AG04450 (cell line): ENCODE data around the gene PSME3. TPM values are rescaled to one million over a fixed set of nuclear protein-coding genes. Genes with fewer than 3 reads are reported as not detected.

ENCODE experiments used
- CTCF ChIA-PET: fragments of 300-600, 350-600 bp; formaldehyde crosslinking; extraction: SDS; loops from one replicate; lab custom pipeline; 2022; ENCODE audit warnings: antibody characterized with exemption, inconsistent platforms; lab: Charles Lee
- POLR2A ChIA-PET: fragments of 350-600 bp; formaldehyde crosslinking; extraction: SDS; loops from one replicate; lab custom pipeline; 2021; ENCODE audit warnings: antibody characterized with exemption, inconsistent platforms; lab: Yijun Ruan, JAX
- DNase-seq: peaks from one replicate; pipeline ENCODE4 v3.0.0-alpha.2; 2011; ENCODE audit warnings: low read depth, low spot score
- H3K27ac ChIP-seq: one replicate; pipeline ENCODE4 v1.5.1; 2012; ENCODE audit warnings: low read depth, low read length, control low read depth
- H3K27me3 ChIP-seq: one replicate; pipeline ENCODE4 v1.6.0; 2012; ENCODE audit warnings: low read length; ENCODE audit not compliant: control insufficient read depth, insufficient read depth
- H3K4me3 ChIP-seq: 2 replicates; pipeline ENCODE4 v1.5.1; 2011; ENCODE audit warnings: mild to moderate bottlenecking, low read depth, low read length, control low read depth
- H3K9me3 ChIP-seq: 2 replicates; pipeline ENCODE4 v1.5.1; 2012; ENCODE audit warnings: low read length; ENCODE audit not compliant: control insufficient read depth, insufficient read depth
- CTCF ChIP-seq: IDR thresholded peaks from 2 replicates; pipeline ENCODE4 v1.5.1; 2011; ENCODE audit warnings: low read depth, low read length, control low read depth, inconsistent platforms
- polyA plus RNA-seq: library from polyadenylated mRNA; depleted of rRNA; stranded (reverse); fragments of >200 nt; gene quantifications from 2 replicates; pipeline ENCODE4 v1.2.3, GENCODE V29; 2011

PSME3 gene
- polyA plus RNA-seq, 1 experiment = 129 TPM

GRCh38 chr17:42803074-42803883 lies 29.9 kb upstream of the PSME3 start:
- DNase-seq = peak; percentile 16
- POLR2A ChIA-PET = interaction anchor here (0.6 to 2.3 kb wide), 3 partner anchors 21 to 102 kb away, joined by 6 to 12 read pairs (median 10); partner anchors contain the start of genes BECN1 and WNK4

GRCh38 chr17:42804918-42805367 lies 28.3 kb upstream of the PSME3 start:
- Histone ChIP-seq H3K9me3 (no peaks in the 10 kb centered on the region), H3K27me3 (peaks cover 3% of the 10 kb centered on the region), H3K4me3 (no peak overlapping the region), H3K27ac (no peak overlapping the region)
- TF ChIP-seq CTCF = no peak
- CTCF ChIA-PET = interaction anchor here (1.4 kb wide), 1 partner anchor 15 kb away, joined by 4 read pairs; no protein-coding TSS in a partner anchor
- POLR2A ChIA-PET = interaction anchor here (0.6 kb wide), 1 partner anchor 12 kb away, joined by 3 read pairs; no protein-coding TSS in a partner anchor
- DNase-seq = no peak

More at GRCh38 chr17:42803074-42803883, 29.9 kb upstream of the PSME3 start:
- TF ChIP-seq CTCF = no peak
- H3K27ac ChIP-seq = peak overlapping the region; percentile 54
- H3K4me3 ChIP-seq = no peak overlapping the region
- CTCF ChIA-PET = interaction anchor here (1.4 to 2.3 kb wide), 3 partner anchors 17 to 40 kb away, joined by 3 to 10 read pairs (median 7); partner anchors contain the start of gene BECN1
- H3K9me3 ChIP-seq = no peaks in the 10 kb centered on the region; the same call in 1 of the 2 replicates
- H3K27me3 ChIP-seq = peaks cover 3% of the 10 kb centered on the region

DNA sequence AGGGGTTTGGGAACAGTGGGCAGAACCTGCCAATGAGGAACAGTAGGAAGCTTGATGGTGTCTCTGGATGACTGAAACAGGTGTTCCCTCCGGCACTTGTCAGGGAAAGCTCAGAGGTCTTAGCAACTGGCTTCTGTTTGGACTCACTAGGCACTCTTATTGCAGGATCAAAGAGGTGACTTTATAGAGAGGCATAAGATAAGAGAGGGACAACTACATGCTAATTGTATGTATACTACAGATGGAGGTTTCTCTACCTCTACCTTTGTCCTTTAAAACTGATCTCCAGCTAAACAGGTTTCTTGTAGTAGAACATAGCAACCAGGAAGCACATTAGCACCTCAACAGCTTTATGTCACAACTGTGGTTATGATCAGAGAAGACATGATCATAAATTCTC lies 26.9 kb upstream of the PSME3 start:
- no peak overlapping the region for H3K4me3 ChIP-seq
- H3K27ac ChIP-seq = no peak overlapping the region
- no peak for TF ChIP-seq CTCF
- H3K27me3 ChIP-seq = peaks cover 3% of the 10 kb centered on the region
- DNase-seq = no peak
- CTCF ChIA-PET = interaction anchor here (0.6 to 1.3 kb wide), 2 partner anchors 13 to 202 kb away, joined by 3 to 8 read pairs; no protein-coding TSS in a partner anchor
- POLR2A ChIA-PET = interaction anchor here (0.6 kb wide), 1 partner anchor 10 kb away, joined by 3 read pairs; no protein-coding TSS in a partner anchor
- H3K9me3 ChIP-seq = no peaks in the 10 kb centered on the region

DNA sequence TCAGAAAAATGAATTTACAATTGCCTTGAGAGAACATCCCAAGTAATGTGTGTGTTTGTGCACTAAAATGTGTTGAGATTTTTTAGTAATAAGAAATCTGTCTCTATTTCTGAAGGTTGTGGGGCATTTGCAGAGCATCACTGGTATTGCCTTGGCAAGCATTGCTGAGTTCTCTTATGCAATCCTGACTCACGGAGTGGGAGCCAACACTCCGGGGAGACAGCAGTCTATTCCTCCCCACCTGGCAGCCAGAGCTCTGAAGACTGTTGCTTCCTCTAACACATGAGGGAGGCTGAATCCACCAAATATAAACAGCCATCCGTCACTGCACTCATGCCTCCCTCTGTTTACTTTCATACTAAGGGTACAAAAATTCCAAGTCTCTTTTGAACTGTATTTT lies 23.9 kb upstream of the PSME3 start:
- DNase-seq = peak; percentile 82
- TF ChIP-seq CTCF = no peak
- H3K27me3 ChIP-seq = no peaks in the 10 kb centered on the region
- ChIA-PET POLR2A (interaction anchor here (0.6 to 1.5 kb wide), 4 partner anchors 13 to 24 kb away, joined by 3 to 6 read pairs (median 4); partner anchors contain the start of genes BECN1 and PSME3), CTCF (interaction anchor here (1.0 to 2.5 kb wide), 4 partner anchors 10 to 15 kb away, joined by 4 to 12 read pairs (median 8); partner anchors contain the start of gene BECN1)
- no peak overlapping the region for H3K27ac ChIP-seq
- H3K9me3 ChIP-seq = no peaks in the 10 kb centered on the region
- H3K4me3 ChIP-seq = no peak overlapping the region
